SK-N-SH (cell line): ENCODE measurements around the gene LYSMD4. TPM values are rescaled to one million over a fixed set of nuclear protein-coding genes. Genes with fewer than 3 reads are reported as not detected.

Source experiments
- CTCF ChIA-PET: fragments of 300-600, 350-600 bp; formaldehyde crosslinking; extraction: SDS; loops from one replicate; lab custom pipeline; 2021; lab: Yijun Ruan, JAX
- POLR2A ChIA-PET: fragments of 350-600 bp; sonication (Branson Sonifier 250); formaldehyde crosslinking; extraction: SDS; loops from one replicate; lab custom pipeline; 2020; ENCODE audit warnings: antibody characterized with exemption, inconsistent platforms; lab: Yijun Ruan, JAX
- DNase-seq: peaks from one replicate; pipeline ENCODE4 v3.0.0; 2012
- H2AFZ ChIP-seq: fragments of 200-600 bp; sonication (generic); 2 replicates; pipeline ENCODE4 v1.8.1; 2016; ENCODE audit warnings: antibody characterized with exemption, mild to moderate bottlenecking, low read depth
- H3F3A ChIP-seq: fragments of 200-600 bp; sonication (generic); replicated peaks from 2 replicates; pipeline ENCODE3; 2016; ENCODE audit warnings: antibody characterized with exemption, mild to moderate bottlenecking; ENCODE audit not compliant: insufficient read depth
- H3K27ac ChIP-seq, 2 experiments: fragments of 200-500 bp in 1 of 2; fragments of 200-600 bp in 1 of 2; sonication (Bioruptor generic) in 1 of 2; sonication (generic), shearing (Covaris generic) in 1 of 2; 2 replicates each; pipeline versions ENCODE4 v1.5.1 to v1.6.1; 2014 to 2016; ENCODE audit warnings: low read depth in 2 of 2, inconsistent platforms in 1 of 2, low read length in 1 of 2, mild to moderate bottlenecking in 1 of 2, mixed read lengths in 1 of 2
- H3K27me3 ChIP-seq: fragments of 200-600 bp; sonication (generic), shearing (Covaris generic); 2 replicates; pipeline ENCODE4 v1.6.1; 2016; ENCODE audit warnings: mixed run types; ENCODE audit not compliant: insufficient read depth
- H3K36me3 ChIP-seq, 2 experiments: fragments of 200-500 bp in 1 of 2; fragments of 200-600 bp in 1 of 2; sonication (Bioruptor generic) in 1 of 2; sonication (generic) in 1 of 2; replicated peaks in 1 of 2; 2 replicates each; pipeline versions ENCODE3 to v1.5.1; 2014 to 2016; ENCODE audit warnings: low read length in 1 of 2, mild to moderate bottlenecking in 1 of 2; ENCODE audit not compliant: insufficient read depth in 2 of 2, control insufficient read depth in 1 of 2
- H3K4me1 ChIP-seq, 2 experiments: fragments of 200-500 bp in 1 of 2; fragments of 200-600 bp in 1 of 2; sonication (Bioruptor generic) in 1 of 2; sonication (generic), shearing (Covaris generic) in 1 of 2; 2 replicates each; pipeline versions ENCODE4 v1.5.1 to v1.6.1; 2014 to 2016; ENCODE audit warnings: low read depth in 1 of 2, low read length in 1 of 2, mixed run types in 1 of 2; ENCODE audit not compliant: insufficient read depth in 2 of 2, control insufficient read depth in 1 of 2
- H3K4me2 ChIP-seq: fragments of 200-600 bp; sonication (generic), shearing (Covaris generic); 2 replicates; pipeline ENCODE4 v1.6.1; 2017; ENCODE audit warnings: mixed run types
- H3K4me3 ChIP-seq, 2 experiments: fragments of 200-500 bp in 1 of 2; fragments of 200-600 bp in 1 of 2; sonication (Bioruptor generic) in 1 of 2; sonication (generic), shearing (Covaris generic) in 1 of 2; 2 replicates each; pipeline versions ENCODE4 v1.5.1 to v1.8.1; 2014 to 2016; ENCODE audit warnings: low read depth in 2 of 2, inconsistent platforms in 1 of 2, low read length in 1 of 2, mild to moderate bottlenecking in 1 of 2, mixed read lengths in 1 of 2, moderate library complexity in 1 of 2
- H3K79me2 ChIP-seq: fragments of 200-600 bp; sonication (generic); 2 replicates; pipeline ENCODE4 v1.8.1; 2017; ENCODE audit warnings: mild to moderate bottlenecking; ENCODE audit not compliant: insufficient read depth
- H3K9ac ChIP-seq: fragments of 200-600 bp; sonication (generic); 2 replicates; pipeline ENCODE4 v1.6.1; 2017; ENCODE audit warnings: mixed run types
- H3K9me2 ChIP-seq: fragments of 200-600 bp; sonication (generic); 2 replicates; pipeline ENCODE4 v1.6.1; 2017; ENCODE audit warnings: mixed run types
- H3K9me3 ChIP-seq: fragments of 200-600 bp; sonication (generic); 2 replicates; pipeline ENCODE4 v1.6.1; 2017; ENCODE audit warnings: mixed run types, mild to moderate bottlenecking, moderate library complexity
- H4K20me1 ChIP-seq: fragments of 200-600 bp; sonication (generic); 2 replicates; pipeline ENCODE4 v1.6.1; 2017; ENCODE audit warnings: mild to moderate bottlenecking, mixed run types; ENCODE audit not compliant: insufficient read depth
- CHD2 ChIP-seq: fragments of 150-350 bp; IDR thresholded peaks from 2 replicates; pipeline ENCODE4 v1.6.1; 2018; ENCODE audit warnings: low read length; ENCODE audit not compliant: partially characterized antibody
- EP300 ChIP-seq, 2 experiments: IDR thresholded peaks; 2 replicates each; pipeline versions ENCODE4 v1.4.0 to v1.6.1; 2012; ENCODE audit warnings: borderline replicate concordance in 1 of 2, low read depth in 1 of 2, low read length in 1 of 2
- EZH2phosphoT487 ChIP-seq: fragments of 200-600 bp; sonication (generic); IDR thresholded peaks from 2 replicates; pipeline ENCODE4 v1.6.1; 2017; ENCODE audit warnings: low read depth, mixed run types, mild to moderate bottlenecking, antibody characterized with exemption, moderate library complexity, borderline replicate concordance
- FOSL2 ChIP-seq: IDR thresholded peaks from 2 replicates; pipeline ENCODE4 v1.4.0; 2012; ENCODE audit warnings: low read depth, mild to moderate bottlenecking, moderate library complexity, borderline replicate concordance
- FOXJ3 ChIP-seq: sonication (generic); formaldehyde crosslinking; IDR thresholded peaks from 2 replicates; pipeline ENCODE4 v1.5.1; 2020; ENCODE audit warnings: mild to moderate bottlenecking, missing genetic modification reagents
- GABPA ChIP-seq: IDR thresholded peaks from 2 replicates; pipeline ENCODE4 v1.4.0; 2012; ENCODE audit warnings: low read depth, mild to moderate bottlenecking
- JUND ChIP-seq: IDR thresholded peaks from 2 replicates; pipeline ENCODE4 v1.4.0; 2012
- MEF2A ChIP-seq: IDR thresholded peaks from 2 replicates; pipeline ENCODE4 v1.4.0; 2012; ENCODE audit warnings: low read depth, borderline replicate concordance
- NRF1 ChIP-seq: IDR thresholded peaks from 2 replicates; pipeline ENCODE4 v1.6.1; 2012; ENCODE audit warnings: low read depth, mild to moderate bottlenecking, low read length
- POLR2AphosphoS5 ChIP-seq: IDR thresholded peaks from 2 replicates; pipeline ENCODE4 v1.6.1; 2012; ENCODE audit warnings: low read depth, low read length
- RXRA ChIP-seq: IDR thresholded peaks from 2 replicates; pipeline ENCODE4 v1.4.0; 2012; ENCODE audit warnings: low read depth, mild to moderate bottlenecking, borderline replicate concordance
- SIN3A ChIP-seq: IDR thresholded peaks from 2 replicates; pipeline ENCODE4 v1.6.1; 2012; ENCODE audit warnings: low read depth, mild to moderate bottlenecking, low read length, moderate library complexity, borderline replicate concordance
- SMC3 ChIP-seq: IDR thresholded peaks from 2 replicates; pipeline ENCODE4 v1.6.1; 2012; ENCODE audit warnings: low read depth, low read length, improper control_type of control experiment
- TAF1 ChIP-seq: IDR thresholded peaks from 2 replicates; pipeline ENCODE4 v1.6.1; 2012; ENCODE audit warnings: low read depth, mild to moderate bottlenecking, low read length, moderate library complexity, borderline replicate concordance
- WGBS: methylation state at CpG from one replicate; pipeline ENCODE4 v1.1.6; 2017; ENCODE audit warnings: low lambda C conversion rate; 5-methylcytosine and 5-hydroxymethylcytosine counted together
- polyA plus RNA-seq, 3 experiments: library from polyadenylated mRNA; depleted of rRNA; stranded (reverse); fragments of >200 nt; gene quantifications; 2 replicates each; pipeline ENCODE4 v1.2.3, GENCODE V29; 2012
- TF ChIP-seq, protein P1 (sequence below): IDR thresholded peaks from 2 replicates; pipeline ENCODE4 v1.4.0; 2012; ENCODE audit warnings: low read depth
- TF ChIP-seq, protein P2 (sequence below): IDR thresholded peaks from 2 replicates; pipeline ENCODE4 v1.4.0; 2012; ENCODE audit warnings: low read depth, borderline replicate concordance
- TF ChIP-seq, protein P3 (sequence below): fragments of 150-350 bp; IDR thresholded peaks from 2 replicates; pipeline ENCODE4 v1.6.1; 2016; ENCODE audit warnings: mild to moderate bottlenecking, low read depth, low read length
- TF ChIP-seq, protein P4 (sequence below): IDR thresholded peaks from 2 replicates; pipeline ENCODE4 v1.6.1; 2012; ENCODE audit warnings: mild to moderate bottlenecking, low read depth, low read length, moderate library complexity

Gene LYSMD4
- polyA plus RNA-seq, 1 of the 3 experiments (the other 2 are of a cell fraction), result 6.1 TPM

GRCh38 chr15:99720533-99720932 lies 12.7 kb downstream of the LYSMD4 start (continued):
- TF ChIP-seq GABPA (no peak), JUND (no peak), FOXJ3 (CRISPR knock-in tag) (no peak), FOSL2 (no peak)
- TF ChIP-seq, all 33 proteins: peak for 0

GRCh38 chr15:99719096-99719541 lies 14.1 kb downstream of the LYSMD4 start:
- Histone ChIP-seq H3K9ac (no peak overlapping the region), H2AFZ (no peak overlapping the region), H3K79me2 (no peaks in the 10 kb centered on the region), H3K4me1 (no peaks in the 10 kb centered on the region; a peak in 2 of 4 replicates), H3K4me2 (no peak overlapping the region), H3K27me3 (no peaks in the 10 kb centered on the region), H3F3A (no peaks in the 10 kb centered on the region)
- TF ChIP-seq EZH2phosphoT487 (no peak), EP300 (IDR thresholded peaks at IDR 0.05; ENCODE audit: borderline replicate concordance in 1 of 2, low read depth in 1 of 2, low read length in 1 of 2) (no peak), CHD2 (no peak), NRF1 (no peak), TAF1 (no peak), GABPA (no peak), SMC3 (no peak), SIN3A (no peak), RXRA (no peak), MEF2A (no peak), POLR2AphosphoS5 (no peak), FOXJ3 (CRISPR knock-in tag) (no peak)
- TF ChIP-seq, protein P1, sequence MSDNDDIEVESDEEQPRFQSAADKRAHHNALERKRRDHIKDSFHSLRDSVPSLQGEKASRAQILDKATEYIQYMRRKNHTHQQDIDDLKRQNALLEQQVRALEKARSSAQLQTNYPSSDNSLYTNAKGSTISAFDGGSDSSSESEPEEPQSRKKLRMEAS, result no peak
- TF ChIP-seq, protein P2, sequence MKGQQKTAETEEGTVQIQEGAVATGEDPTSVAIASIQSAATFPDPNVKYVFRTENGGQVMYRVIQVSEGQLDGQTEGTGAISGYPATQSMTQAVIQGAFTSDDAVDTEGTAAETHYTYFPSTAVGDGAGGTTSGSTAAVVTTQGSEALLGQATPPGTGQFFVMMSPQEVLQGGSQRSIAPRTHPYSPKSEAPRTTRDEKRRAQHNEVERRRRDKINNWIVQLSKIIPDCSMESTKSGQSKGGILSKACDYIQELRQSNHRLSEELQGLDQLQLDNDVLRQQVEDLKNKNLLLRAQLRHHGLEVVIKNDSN, result no peak
- TF ChIP-seq, protein P3, sequence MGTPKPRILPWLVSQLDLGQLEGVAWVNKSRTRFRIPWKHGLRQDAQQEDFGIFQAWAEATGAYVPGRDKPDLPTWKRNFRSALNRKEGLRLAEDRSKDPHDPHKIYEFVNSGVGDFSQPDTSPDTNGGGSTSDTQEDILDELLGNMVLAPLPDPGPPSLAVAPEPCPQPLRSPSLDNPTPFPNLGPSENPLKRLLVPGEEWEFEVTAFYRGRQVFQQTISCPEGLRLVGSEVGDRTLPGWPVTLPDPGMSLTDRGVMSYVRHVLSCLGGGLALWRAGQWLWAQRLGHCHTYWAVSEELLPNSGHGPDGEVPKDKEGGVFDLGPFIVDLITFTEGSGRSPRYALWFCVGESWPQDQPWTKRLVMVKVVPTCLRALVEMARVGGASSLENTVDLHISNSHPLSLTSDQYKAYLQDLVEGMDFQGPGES, result no peak
- TF ChIP-seq, protein P4, sequence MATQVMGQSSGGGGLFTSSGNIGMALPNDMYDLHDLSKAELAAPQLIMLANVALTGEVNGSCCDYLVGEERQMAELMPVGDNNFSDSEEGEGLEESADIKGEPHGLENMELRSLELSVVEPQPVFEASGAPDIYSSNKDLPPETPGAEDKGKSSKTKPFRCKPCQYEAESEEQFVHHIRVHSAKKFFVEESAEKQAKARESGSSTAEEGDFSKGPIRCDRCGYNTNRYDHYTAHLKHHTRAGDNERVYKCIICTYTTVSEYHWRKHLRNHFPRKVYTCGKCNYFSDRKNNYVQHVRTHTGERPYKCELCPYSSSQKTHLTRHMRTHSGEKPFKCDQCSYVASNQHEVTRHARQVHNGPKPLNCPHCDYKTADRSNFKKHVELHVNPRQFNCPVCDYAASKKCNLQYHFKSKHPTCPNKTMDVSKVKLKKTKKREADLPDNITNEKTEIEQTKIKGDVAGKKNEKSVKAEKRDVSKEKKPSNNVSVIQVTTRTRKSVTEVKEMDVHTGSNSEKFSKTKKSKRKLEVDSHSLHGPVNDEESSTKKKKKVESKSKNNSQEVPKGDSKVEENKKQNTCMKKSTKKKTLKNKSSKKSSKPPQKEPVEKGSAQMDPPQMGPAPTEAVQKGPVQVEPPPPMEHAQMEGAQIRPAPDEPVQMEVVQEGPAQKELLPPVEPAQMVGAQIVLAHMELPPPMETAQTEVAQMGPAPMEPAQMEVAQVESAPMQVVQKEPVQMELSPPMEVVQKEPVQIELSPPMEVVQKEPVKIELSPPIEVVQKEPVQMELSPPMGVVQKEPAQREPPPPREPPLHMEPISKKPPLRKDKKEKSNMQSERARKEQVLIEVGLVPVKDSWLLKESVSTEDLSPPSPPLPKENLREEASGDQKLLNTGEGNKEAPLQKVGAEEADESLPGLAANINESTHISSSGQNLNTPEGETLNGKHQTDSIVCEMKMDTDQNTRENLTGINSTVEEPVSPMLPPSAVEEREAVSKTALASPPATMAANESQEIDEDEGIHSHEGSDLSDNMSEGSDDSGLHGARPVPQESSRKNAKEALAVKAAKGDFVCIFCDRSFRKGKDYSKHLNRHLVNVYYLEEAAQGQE, result no peak
- TF ChIP-seq, all 33 proteins: peak for 0
- Histone ChIP-seq H3K9me3 (no peaks in the 10 kb centered on the region), H3K27ac (no peak overlapping the region), H3K9me2 (no peaks in the 10 kb centered on the region), H3K36me3 (peaks cover 13 to 32% of the 10 kb centered on the region in 2 experiments), H4K20me1 (no peaks in the 10 kb centered on the region), H3K4me3 (no peak overlapping the region)
- WGBS, result 89% methylated on average over 5 of the region's 5 CpGs
- ChIA-PET CTCF (interaction anchor here (1.3 to 7.6 kb wide), 2 partner anchors 15 to 446 kb away, joined by 4 to 67 read pairs; no protein-coding TSS in a partner anchor), POLR2A (no interaction called here)
- DNase-seq, result no peak
